Measurements from ENCODE around the gene KNDC1.

The KNDC1 gene

DNA sequence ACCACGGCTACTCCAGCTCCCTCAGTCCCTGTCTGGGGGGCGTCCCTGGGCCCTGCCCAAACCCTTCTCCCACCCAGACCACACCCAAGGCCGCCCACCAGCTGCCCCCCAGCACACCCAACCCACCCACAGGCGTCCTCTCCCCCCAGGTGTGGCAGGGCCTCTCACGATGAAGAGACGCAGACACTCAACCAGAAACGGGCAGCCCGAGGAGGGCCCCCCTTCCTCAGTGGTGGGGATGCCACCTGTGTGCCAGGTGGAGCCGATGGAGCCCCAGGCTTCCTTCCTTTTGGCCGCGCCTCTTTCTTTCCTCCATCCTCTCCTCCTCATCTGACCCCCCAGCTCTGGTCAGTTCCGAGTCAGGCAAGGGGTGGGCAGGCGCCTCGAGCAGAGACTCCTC is 43.6 kb upstream of the KNDC1 start:
- H3K27ac ChIP-seq (ENCODE audit: low read length) = no peak overlapping the region
- H3K4me3 ChIP-seq (ENCODE audit: low read depth in 1 of 2, low read length in 2 of 2) = no peak overlapping the region
- H3K4me1 ChIP-seq (ENCODE audit: control insufficient read depth in 1 of 2, insufficient read depth in 2 of 2, low read length in 2 of 2) = no peaks in the 10 kb centered on the region
- no peaks in the 10 kb centered on the region for H3K27me3 ChIP-seq (ENCODE audit: low read depth, low read length)
- H3K9me3 ChIP-seq (ENCODE audit: control insufficient read depth in 1 of 2, low read length in 2 of 2) = peaks cover 0 to 15% of the 10 kb centered on the region in 2 donors
- H3K36me3 ChIP-seq (ENCODE audit: control insufficient read depth in 1 of 2, insufficient read depth in 2 of 2, low read length in 2 of 2) = no peaks in the 10 kb centered on the region

DNA sequence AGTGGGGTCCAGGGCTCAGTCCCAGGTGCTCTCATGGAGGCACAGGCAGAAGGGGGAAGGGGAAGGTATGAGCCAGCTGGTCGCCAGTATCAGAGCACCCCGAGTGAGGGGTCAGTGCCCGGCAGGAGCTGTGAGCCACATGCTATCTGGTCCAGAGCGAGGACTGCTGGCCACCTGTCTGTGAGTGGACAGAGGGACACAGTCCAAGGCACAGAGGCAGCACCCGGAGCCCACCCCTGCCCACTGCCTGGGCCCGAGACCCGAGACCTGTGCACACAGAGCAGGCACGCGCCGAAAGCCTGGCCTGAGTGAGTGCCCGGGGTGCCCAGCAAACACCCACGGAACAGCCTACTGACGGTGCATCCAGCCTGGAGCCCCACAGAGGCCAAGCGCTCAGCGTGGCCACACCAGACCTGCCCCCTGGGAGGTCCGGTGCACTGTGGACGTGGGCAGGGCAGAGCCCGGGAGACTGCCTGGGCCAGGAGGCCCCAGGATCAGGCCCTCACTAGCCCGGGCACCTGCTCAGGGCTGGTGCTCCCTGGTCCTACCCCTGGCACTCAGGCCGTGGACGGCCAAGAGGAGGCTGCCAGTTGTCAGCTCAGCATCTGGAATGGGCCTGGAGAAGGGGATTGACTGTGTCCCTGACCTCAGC is 42.9 kb upstream of the KNDC1 start:
- Histone ChIP-seq H3K36me3 (ENCODE audit: control insufficient read depth in 1 of 2, insufficient read depth in 2 of 2, low read length in 2 of 2) (no peaks in the 10 kb centered on the region), H3K4me3 (ENCODE audit: low read depth in 1 of 2, low read length in 2 of 2) (no peak overlapping the region), H3K9me3 (ENCODE audit: control insufficient read depth in 1 of 2, low read length in 2 of 2) (peaks cover 0 to 15% of the 10 kb centered on the region in 2 donors), H3K27me3 (ENCODE audit: low read depth, low read length) (no peaks in the 10 kb centered on the region), H3K27ac (ENCODE audit: low read length) (no peak overlapping the region), H3K4me1 (ENCODE audit: control insufficient read depth in 1 of 2, insufficient read depth in 2 of 2, low read length in 2 of 2) (no peaks in the 10 kb centered on the region)

DNA sequence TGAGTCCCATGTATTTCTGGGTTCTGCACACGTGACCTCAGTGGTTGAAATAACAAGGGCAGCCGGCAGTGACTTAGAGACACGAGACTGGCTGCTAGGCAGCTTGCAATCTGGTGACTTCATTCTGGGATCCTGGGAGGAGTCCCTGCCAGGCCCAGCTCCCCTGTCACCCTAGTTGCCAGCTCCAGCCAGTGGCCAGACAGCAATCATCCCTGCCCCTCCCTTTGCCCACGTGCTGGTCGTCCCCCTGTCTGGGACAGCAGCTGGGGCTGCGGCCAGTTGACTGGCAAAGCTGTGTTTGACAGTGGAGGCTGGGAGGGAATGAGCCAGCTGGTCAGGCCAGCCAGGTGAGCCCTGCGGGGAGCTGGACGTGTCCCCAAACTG is 42.3 kb upstream of the KNDC1 start:
- Histone ChIP-seq H3K36me3 (ENCODE audit: control insufficient read depth in 1 of 2, insufficient read depth in 2 of 2, low read length in 2 of 2) (no peaks in the 10 kb centered on the region), H3K4me1 (ENCODE audit: control insufficient read depth in 1 of 2, insufficient read depth in 2 of 2, low read length in 2 of 2) (no peaks in the 10 kb centered on the region), H3K27ac (ENCODE audit: low read length) (no peak overlapping the region), H3K9me3 (ENCODE audit: control insufficient read depth in 1 of 2, low read length in 2 of 2) (peaks cover 0 to 15% of the 10 kb centered on the region in 2 donors), H3K4me3 (ENCODE audit: low read depth in 1 of 2, low read length in 2 of 2) (no peak overlapping the region), H3K27me3 (ENCODE audit: low read depth, low read length) (no peaks in the 10 kb centered on the region)

DNA sequence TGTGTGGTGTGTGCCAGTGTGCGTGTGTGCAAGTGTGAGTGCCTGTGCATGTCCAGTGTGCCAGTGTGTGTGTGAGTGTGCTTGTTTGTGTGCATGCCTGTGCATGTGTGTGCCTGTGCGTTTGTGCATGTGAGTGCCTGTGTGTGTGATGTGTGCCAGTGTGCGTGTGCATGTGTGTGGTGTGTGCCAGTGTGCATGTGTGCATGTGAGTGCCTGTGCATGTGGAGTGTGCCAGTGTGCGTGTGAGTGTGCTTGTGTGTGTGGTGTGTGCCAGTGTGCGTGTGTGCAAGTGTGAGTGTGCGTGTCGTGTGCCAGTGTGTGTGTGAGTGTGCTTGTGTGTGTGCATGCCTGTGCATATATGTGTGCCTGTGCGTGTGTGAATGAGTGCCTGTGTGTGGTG is 38.5 kb upstream of the KNDC1 start:
- Histone ChIP-seq H3K27me3 (ENCODE audit: low read depth, low read length) (peaks cover 4% of the 10 kb centered on the region), H3K9me3 (ENCODE audit: control insufficient read depth in 1 of 2, low read length in 2 of 2) (peaks cover 0 to 15% of the 10 kb centered on the region in 2 donors), H3K27ac (ENCODE audit: low read length) (no peak overlapping the region), H3K4me1 (ENCODE audit: control insufficient read depth in 1 of 2, insufficient read depth in 2 of 2, low read length in 2 of 2) (no peaks in the 10 kb centered on the region), H3K4me3 (ENCODE audit: low read depth in 1 of 2, low read length in 2 of 2) (no peak overlapping the region), H3K36me3 (ENCODE audit: control insufficient read depth in 1 of 2, insufficient read depth in 2 of 2, low read length in 2 of 2) (no peaks in the 10 kb centered on the region)

DNA sequence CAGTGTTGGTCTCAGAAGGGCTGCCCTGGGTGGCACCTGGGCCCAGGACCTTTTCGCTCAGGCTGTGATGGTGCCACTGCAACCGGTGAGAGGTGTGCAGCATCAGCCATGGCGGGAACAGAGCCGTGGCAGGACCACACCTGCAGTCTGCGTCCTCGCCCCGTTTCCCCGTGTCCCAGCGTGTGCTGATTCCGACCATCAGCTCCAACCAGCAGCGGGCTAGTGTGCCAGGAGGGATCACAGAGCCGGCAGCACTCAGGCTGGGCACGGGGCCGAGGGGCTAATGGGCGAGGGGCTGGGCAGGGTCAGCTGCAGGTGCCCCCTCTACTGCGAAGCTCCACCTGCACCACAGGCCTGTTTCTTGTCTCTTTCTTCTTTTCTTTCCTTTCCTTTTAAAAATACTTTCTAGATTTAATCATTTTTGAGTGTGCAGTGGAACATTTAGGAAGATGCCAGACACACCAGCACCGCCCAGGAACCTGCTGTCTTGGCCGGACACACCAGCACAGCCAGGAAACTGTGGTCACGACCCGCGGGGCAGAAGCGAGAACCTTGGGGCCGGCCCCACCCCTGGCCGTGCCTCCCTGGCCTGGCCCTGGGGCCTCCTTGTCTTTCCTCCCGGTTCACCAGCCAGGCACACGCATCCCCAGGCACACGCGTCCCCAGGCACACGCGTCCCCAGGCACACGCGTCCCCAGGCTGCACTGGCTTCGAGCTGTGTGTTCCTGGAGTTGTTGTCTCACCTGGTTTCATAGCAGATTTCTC is 37.7 kb upstream of the KNDC1 start:
- Histone ChIP-seq H3K27me3 (ENCODE audit: low read depth, low read length) (peaks cover 4% of the 10 kb centered on the region), H3K9me3 (ENCODE audit: control insufficient read depth in 1 of 2, low read length in 2 of 2) (peaks cover 0 to 15% of the 10 kb centered on the region in 2 donors), H3K4me3 (ENCODE audit: low read depth in 1 of 2, low read length in 2 of 2) (no peak overlapping the region), H3K36me3 (ENCODE audit: control insufficient read depth in 1 of 2, insufficient read depth in 2 of 2, low read length in 2 of 2) (no peaks in the 10 kb centered on the region), H3K27ac (ENCODE audit: low read length) (no peak overlapping the region), H3K4me1 (ENCODE audit: control insufficient read depth in 1 of 2, insufficient read depth in 2 of 2, low read length in 2 of 2) (no peaks in the 10 kb centered on the region)

DNA sequence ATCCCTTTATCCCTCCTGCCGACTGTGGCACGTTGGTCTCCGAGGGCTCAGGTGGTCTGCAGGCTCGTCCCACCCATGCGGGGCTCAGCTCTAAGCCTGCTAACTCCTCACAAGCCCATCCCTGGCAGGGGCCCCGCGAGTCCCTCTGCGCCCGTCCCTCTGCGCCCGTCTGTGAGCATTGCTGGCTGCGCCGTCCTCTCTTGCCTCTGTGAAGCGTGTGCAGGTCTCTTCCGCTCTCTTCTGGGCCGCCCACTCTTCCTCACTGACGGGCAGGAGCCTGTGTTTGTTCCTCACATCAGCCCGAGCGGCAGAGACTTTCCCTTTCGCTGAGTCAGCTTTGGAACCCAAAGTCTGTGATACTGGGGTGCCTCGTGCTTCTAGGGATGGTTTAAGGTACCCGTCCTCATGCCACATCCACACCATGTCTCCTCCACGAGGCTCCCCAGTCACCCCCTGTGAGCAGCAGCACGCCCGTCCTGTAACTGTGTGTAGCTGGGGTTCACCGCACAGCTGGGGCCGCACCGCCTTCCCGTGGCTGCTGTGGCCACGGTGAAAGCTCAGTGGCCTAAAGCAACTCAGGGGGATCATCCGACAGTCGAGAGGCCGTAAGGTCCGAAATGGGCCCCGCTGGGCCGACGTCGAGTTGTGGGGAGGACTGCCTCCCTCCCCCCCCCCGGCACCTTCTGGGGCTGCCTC is 36.8 kb upstream of the KNDC1 start:
- Histone ChIP-seq H3K4me1 (ENCODE audit: control insufficient read depth in 1 of 2, insufficient read depth in 2 of 2, low read length in 2 of 2) (no peaks in the 10 kb centered on the region), H3K27me3 (ENCODE audit: low read depth, low read length) (peaks cover 4% of the 10 kb centered on the region), H3K36me3 (ENCODE audit: control insufficient read depth in 1 of 2, insufficient read depth in 2 of 2, low read length in 2 of 2) (no peaks in the 10 kb centered on the region), H3K4me3 (ENCODE audit: low read depth in 1 of 2, low read length in 2 of 2) (no peak overlapping the region), H3K27ac (ENCODE audit: low read length) (no peak overlapping the region), H3K9me3 (ENCODE audit: control insufficient read depth in 1 of 2, low read length in 2 of 2) (peaks cover 0 to 12% of the 10 kb centered on the region in 2 donors)

DNA sequence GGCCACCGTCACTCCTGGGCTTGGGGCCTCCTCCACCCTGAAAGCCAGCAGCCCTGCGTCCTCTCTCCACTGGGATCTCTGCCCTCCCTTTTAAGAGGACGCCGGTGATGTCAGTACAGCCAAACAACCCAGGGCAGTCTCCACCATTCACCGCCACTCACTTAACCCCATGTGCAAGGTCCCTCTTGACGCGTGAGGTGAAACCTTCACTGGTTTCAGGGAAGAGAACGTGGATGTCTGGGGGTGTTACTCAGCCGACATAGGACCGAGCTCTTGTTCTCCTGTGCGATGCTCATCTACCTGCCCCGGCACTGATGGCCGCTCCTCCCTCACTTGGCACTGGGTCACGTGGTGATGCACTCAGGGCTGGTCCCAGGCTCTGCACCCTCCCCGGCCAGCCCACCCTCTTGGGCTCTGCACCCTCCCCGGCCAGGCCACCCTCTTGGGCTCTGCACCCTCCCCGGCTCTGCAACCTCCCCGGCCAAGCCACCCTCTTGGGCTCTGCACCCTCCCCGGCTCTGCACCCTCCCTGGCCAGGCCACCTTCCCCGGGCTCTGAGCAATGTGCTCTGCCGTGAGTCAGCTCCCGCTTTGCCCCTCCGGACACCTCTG is 36.2 kb upstream of the KNDC1 start:
- no peak overlapping the region for H3K27ac ChIP-seq (ENCODE audit: low read length)
- H3K9me3 ChIP-seq (ENCODE audit: control insufficient read depth in 1 of 2, low read length in 2 of 2) = peaks cover 0 to 11% of the 10 kb centered on the region in 2 donors
- no peak overlapping the region for H3K4me3 ChIP-seq (ENCODE audit: low read depth in 1 of 2, low read length in 2 of 2)
- no peaks in the 10 kb centered on the region for H3K36me3 ChIP-seq (ENCODE audit: control insufficient read depth in 1 of 2, insufficient read depth in 2 of 2, low read length in 2 of 2)
- no peaks in the 10 kb centered on the region for H3K4me1 ChIP-seq (ENCODE audit: control insufficient read depth in 1 of 2, insufficient read depth in 2 of 2, low read length in 2 of 2)
- H3K27me3 ChIP-seq (ENCODE audit: low read depth, low read length) = peaks cover 4% of the 10 kb centered on the region

DNA sequence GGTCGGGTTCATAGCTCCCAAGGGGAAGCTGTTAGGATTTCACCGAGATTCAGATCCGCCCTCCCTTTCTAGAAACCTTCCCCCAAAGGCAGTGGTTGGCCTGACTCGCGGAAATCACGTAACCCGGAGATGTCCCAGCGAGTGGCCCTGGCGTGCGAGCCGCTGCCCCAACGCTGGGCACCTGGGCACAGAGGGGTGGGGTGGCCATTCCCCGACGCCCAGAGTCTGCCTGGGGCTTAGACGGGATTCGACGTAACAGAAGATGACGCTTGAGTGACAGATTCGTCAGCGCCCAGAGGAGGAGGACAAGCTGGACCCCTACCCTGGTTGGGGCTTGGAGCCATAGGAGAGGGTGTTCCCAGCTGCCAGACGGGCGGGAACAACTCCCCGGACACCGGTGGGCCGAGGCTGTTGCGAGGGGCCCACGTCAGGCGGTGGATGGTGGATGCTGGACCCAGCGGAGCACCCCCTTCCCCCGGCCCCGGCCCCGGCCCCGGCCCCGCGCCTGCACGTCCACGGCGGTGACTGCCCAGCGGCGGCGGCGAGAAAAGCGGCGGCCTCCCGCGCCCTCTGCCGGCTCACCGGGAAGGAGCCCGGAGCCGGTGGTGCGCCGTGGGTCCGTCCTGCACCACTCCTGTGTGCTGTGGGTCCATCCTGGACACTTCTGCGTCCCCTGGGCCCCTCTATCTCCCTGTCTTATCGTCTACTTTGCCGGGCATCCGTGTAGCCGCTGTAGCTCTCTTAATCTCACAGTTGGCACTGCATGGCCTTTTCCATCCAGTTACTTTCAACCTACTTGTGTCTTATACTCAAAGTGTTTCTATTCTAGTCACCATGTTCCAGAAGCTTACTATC is 35.4 kb upstream of the KNDC1 start:
- no peaks in the 10 kb centered on the region for H3K4me1 ChIP-seq (ENCODE audit: control insufficient read depth in 1 of 2, insufficient read depth in 2 of 2, low read length in 2 of 2)
- peaks cover 0 to 3% of the 10 kb centered on the region in 2 donors for H3K9me3 ChIP-seq (ENCODE audit: control insufficient read depth in 1 of 2, low read length in 2 of 2)
- H3K27me3 ChIP-seq (ENCODE audit: low read depth, low read length) = peaks cover 4% of the 10 kb centered on the region
- no peaks in the 10 kb centered on the region for H3K36me3 ChIP-seq (ENCODE audit: control insufficient read depth in 1 of 2, insufficient read depth in 2 of 2, low read length in 2 of 2)
- no peak overlapping the region for H3K27ac ChIP-seq (ENCODE audit: low read length)
- H3K4me3 ChIP-seq (ENCODE audit: low read depth in 1 of 2, low read length in 2 of 2) = no peak overlapping the region

DNA sequence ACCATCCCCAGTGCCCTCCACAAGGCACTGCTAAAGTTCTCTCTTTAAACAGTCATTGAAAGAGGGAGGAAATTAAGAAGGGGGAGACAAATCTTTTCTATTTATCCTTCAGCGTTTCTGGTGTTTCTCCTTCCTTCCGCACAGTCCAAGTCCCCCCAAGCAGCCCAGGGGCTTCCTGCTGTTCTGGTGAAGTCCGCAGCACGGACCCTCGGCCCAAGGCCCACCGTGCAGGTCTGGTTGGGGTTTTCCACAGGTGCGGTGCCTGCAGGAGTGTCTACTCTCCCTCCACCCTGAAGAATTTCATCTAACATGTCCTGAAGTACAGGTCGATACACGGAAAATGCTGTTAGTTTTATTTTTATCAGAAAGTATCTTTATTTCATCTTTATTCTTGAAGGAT is 34.1 kb upstream of the KNDC1 start:
- no peaks in the 10 kb centered on the region for H3K9me3 ChIP-seq (ENCODE audit: control insufficient read depth in 1 of 2, low read length in 2 of 2)
- no peaks in the 10 kb centered on the region for H3K4me1 ChIP-seq (ENCODE audit: control insufficient read depth in 1 of 2, insufficient read depth in 2 of 2, low read length in 2 of 2)
- H3K27ac ChIP-seq (ENCODE audit: low read length) = no peak overlapping the region
- peaks cover 4% of the 10 kb centered on the region for H3K27me3 ChIP-seq (ENCODE audit: low read depth, low read length)
- H3K36me3 ChIP-seq (ENCODE audit: control insufficient read depth in 1 of 2, insufficient read depth in 2 of 2, low read length in 2 of 2) = no peaks in the 10 kb centered on the region
- no peak overlapping the region for H3K4me3 ChIP-seq (ENCODE audit: low read depth in 1 of 2, low read length in 2 of 2)

DNA sequence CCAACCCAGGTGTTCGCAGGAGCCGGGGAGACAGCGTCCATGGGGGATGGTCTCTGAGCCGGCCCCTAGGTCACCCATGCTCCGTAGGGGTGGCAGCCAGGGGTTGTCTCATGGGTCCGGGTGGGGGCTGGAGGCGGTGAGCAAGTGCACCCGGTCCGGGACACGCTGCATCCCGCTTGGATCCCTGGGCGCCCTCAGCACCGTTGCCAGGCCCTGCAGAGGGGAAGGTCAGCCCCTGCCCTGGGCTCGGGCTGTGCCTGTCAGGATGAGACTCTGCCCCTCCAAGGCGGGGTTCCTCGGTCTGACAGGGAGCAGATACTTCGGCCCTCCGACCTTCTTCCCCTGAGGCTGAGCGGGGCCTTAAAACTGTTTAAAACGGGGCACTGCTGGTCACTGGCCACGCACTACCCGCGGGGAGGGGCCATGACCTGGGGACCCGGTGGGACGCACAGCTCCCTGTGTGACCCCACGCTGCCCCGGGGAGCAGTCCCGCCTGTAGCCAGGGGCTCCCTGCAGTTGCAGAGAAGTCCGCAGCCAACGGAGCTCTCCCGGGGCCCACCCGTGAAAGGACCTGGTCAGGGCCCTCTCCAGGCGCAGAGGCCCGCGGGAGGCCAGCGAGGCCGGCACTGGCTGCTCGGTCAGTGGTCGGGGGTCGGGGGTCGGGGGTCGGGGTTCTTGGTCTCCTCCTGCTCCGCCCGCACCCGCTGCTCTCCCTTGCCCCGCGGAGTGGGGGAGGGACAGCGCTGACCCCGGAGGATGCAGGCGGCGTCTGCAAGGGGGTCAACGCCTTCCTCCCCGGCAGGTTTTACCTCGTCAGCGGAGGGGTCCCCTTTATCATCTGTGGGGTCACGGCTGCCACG is 33.4 kb upstream of the KNDC1 start:
- Histone ChIP-seq H3K27me3 (ENCODE audit: low read depth, low read length) (peaks cover 4% of the 10 kb centered on the region), H3K4me1 (ENCODE audit: control insufficient read depth in 1 of 2, insufficient read depth in 2 of 2, low read length in 2 of 2) (no peaks in the 10 kb centered on the region), H3K4me3 (ENCODE audit: low read depth in 1 of 2, low read length in 2 of 2) (no peak overlapping the region), H3K9me3 (ENCODE audit: control insufficient read depth in 1 of 2, low read length in 2 of 2) (no peaks in the 10 kb centered on the region), H3K27ac (ENCODE audit: low read length) (no peak overlapping the region), H3K36me3 (ENCODE audit: control insufficient read depth in 1 of 2, insufficient read depth in 2 of 2, low read length in 2 of 2) (no peaks in the 10 kb centered on the region)

Data from muscle layer of duodenum (tissue), 2 donors.